HepG2 (cell line): Measurements from ENCODE around the gene CNP. TPM values are rescaled to one million over a fixed set of nuclear protein-coding genes. Genes with fewer than 3 reads are reported as not detected.

ENCODE experiments used
- AHDC1 ChIP-seq: sonication (generic); formaldehyde crosslinking; IDR thresholded peaks from 2 replicates; pipeline ENCODE4 v1.5.1; 2020; ENCODE audit warnings: mild to moderate bottlenecking, missing genetic modification reagents, borderline replicate concordance
- ATAD3A ChIP-seq: sonication (generic); formaldehyde crosslinking; IDR thresholded peaks from 2 replicates; pipeline ENCODE4 v1.4.0; 2020; ENCODE audit warnings: missing genetic modification reagents
- ATRX ChIP-seq: sonication (generic); formaldehyde crosslinking; IDR thresholded peaks from 2 replicates; pipeline ENCODE4 v1.4.0; 2020; ENCODE audit warnings: missing genetic modification reagents, borderline replicate concordance
- CBX5 ChIP-seq: sonication (generic); formaldehyde crosslinking; IDR thresholded peaks from 2 replicates; pipeline ENCODE4 v1.4.0; 2020; ENCODE audit warnings: missing genetic modification reagents, borderline replicate concordance
- CHD4 ChIP-seq: fragments of 200-600 bp; sonication (generic); IDR thresholded peaks from 2 replicates; pipeline ENCODE4 v1.7.0; 2017; ENCODE audit warnings: mild to moderate bottlenecking, low read length, borderline replicate concordance
- EHMT2 ChIP-seq: fragments of 200-600 bp; sonication (generic); IDR thresholded peaks from 2 replicates; pipeline ENCODE4 v1.7.0; 2017; ENCODE audit warnings: antibody characterized with exemption, low read depth, low read length, borderline replicate concordance
- MED1 ChIP-seq: sonication (generic); formaldehyde crosslinking; IDR thresholded peaks from 2 replicates; pipeline ENCODE4 v1.4.0; 2020; ENCODE audit warnings: missing genetic modification reagents
- RNF219 ChIP-seq: sonication (generic); formaldehyde crosslinking; IDR thresholded peaks from 2 replicates; pipeline ENCODE4 v1.5.0; 2020; ENCODE audit warnings: mild to moderate bottlenecking, missing genetic modification reagents
- SRSF4 ChIP-seq: fragments of 200-400 bp; formaldehyde crosslinking; IDR thresholded peaks from one replicate; pipeline ENCODE4 v1.6.1; 2018; ENCODE audit warnings: mild to moderate bottlenecking, low read depth, low read length, moderate library complexity; ENCODE audit not compliant: poor library complexity, severe bottlenecking
- SUZ12 ChIP-seq: fragments of 150-350 bp; IDR thresholded peaks from 2 replicates; pipeline ENCODE4 v1.6.1; 2014; ENCODE audit warnings: low read depth, low read length
- U2AF2 ChIP-seq: fragments of 200-400 bp; formaldehyde crosslinking; IDR thresholded peaks from 2 replicates; pipeline ENCODE4 v1.6.1; 2017; ENCODE audit warnings: low read depth, mild to moderate bottlenecking, low read length
- ZNF280B ChIP-seq: sonication (generic); formaldehyde crosslinking; IDR thresholded peaks from 2 replicates; pipeline ENCODE4 v1.5.0; 2020; ENCODE audit warnings: missing genetic modification reagents, mild to moderate bottlenecking, borderline replicate concordance
- ZNF691 ChIP-seq: sonication (generic); formaldehyde crosslinking; IDR thresholded peaks from 2 replicates; pipeline ENCODE4 v1.4.0; 2020; ENCODE audit warnings: missing genetic modification reagents, low read depth, mild to moderate bottlenecking, borderline replicate concordance
- polyA plus RNA-seq, 8 experiments: library from polyadenylated mRNA; depleted of rRNA in 3 of 8; stranded (reverse) in 7 of 8; unstranded in 1 of 8; fragments of >200 nt; fragmentation: Illumina TruSeq in 4 of 8; extraction: Trizol in 4 of 8; gene quantifications; 2 replicates each; pipeline versions ENCODE4 v1.2.1 to v1.2.3, GENCODE V29; 2011 to 2016; ENCODE audit warnings: low read depth in 4 of 8, missing spikeins in 1 of 8, mixed read lengths in 1 of 8; ENCODE audit not compliant: insufficient read depth in 1 of 8
- total RNA-seq, 5 experiments: library from RNA; depleted of rRNA; stranded (reverse); fragments of >200 nt; fragmentation: Illumina TruSeq; extraction: Trizol; gene quantifications; 2 replicates each; pipeline ENCODE4 v1.2.3, GENCODE V29; 2016; ENCODE audit warnings: low read depth in 1 of 5
- TF ChIP-seq, protein P1 (sequence below): sonication (generic); formaldehyde crosslinking; IDR thresholded peaks from 2 replicates; pipeline ENCODE4 v1.5.1; 2020; ENCODE audit warnings: mild to moderate bottlenecking, missing genetic modification reagents, moderate library complexity

The CNP gene
- total and polyA plus RNA-seq, 2 of the 13 experiments (the other 11 are each of a cell fraction or from before 2014, with no cell fraction given), result 97.2 to 161 TPM

DNA sequence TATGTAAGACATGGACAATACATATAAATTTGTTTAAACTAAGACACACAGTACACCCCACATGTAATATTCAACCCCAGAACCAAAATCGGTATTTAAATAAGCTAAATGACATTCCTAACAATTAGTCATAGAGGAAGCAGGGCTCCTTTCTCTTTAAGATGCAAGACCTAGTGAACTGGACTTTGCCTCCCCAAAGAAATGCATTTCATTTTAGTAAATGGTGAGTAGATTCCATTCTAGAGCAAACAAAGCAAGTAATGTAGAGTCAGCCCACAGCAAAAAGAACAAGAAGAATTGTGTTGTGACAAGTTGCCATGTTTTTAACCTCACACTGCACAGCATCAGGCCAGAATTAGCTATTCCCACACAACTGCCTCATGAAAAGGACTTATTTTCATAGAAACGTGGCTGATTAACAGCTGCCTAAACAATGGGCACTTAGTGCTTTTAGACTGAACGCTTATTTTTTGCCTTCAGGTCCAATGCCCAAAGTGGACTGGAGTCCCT is 36.3 kb downstream of the CNP start (continued):
- TF ChIP-seq RNF219, result no peak
- peak; percentile 42; the same call in 1 of the 2 replicates for TF ChIP-seq AHDC1 (CRISPR knock-in tag)
- no peak for TF ChIP-seq SRSF4
- 0 out of 2 replicates have a peak, but pooled peaks have one; percentile 53 for TF ChIP-seq EHMT2
- TF ChIP-seq CHD4, result peak; percentile 67; the same call in 1 of the 2 replicates
- no peak for TF ChIP-seq CBX5 (CRISPR knock-in tag)
- no peak for TF ChIP-seq ZNF280B (CRISPR knock-in tag)
- TF ChIP-seq SUZ12, result no peak
- no peak for TF ChIP-seq ATAD3A (CRISPR knock-in tag)
- no peak for TF ChIP-seq ZNF691 (CRISPR knock-in tag)
- TF ChIP-seq ATRX (CRISPR knock-in tag), result no peak
- TF ChIP-seq U2AF2, result no peak
- TF ChIP-seq MED1 (CRISPR knock-in tag), result no peak; the same call in 1 of the 2 replicates
- TF ChIP-seq, protein P1, sequence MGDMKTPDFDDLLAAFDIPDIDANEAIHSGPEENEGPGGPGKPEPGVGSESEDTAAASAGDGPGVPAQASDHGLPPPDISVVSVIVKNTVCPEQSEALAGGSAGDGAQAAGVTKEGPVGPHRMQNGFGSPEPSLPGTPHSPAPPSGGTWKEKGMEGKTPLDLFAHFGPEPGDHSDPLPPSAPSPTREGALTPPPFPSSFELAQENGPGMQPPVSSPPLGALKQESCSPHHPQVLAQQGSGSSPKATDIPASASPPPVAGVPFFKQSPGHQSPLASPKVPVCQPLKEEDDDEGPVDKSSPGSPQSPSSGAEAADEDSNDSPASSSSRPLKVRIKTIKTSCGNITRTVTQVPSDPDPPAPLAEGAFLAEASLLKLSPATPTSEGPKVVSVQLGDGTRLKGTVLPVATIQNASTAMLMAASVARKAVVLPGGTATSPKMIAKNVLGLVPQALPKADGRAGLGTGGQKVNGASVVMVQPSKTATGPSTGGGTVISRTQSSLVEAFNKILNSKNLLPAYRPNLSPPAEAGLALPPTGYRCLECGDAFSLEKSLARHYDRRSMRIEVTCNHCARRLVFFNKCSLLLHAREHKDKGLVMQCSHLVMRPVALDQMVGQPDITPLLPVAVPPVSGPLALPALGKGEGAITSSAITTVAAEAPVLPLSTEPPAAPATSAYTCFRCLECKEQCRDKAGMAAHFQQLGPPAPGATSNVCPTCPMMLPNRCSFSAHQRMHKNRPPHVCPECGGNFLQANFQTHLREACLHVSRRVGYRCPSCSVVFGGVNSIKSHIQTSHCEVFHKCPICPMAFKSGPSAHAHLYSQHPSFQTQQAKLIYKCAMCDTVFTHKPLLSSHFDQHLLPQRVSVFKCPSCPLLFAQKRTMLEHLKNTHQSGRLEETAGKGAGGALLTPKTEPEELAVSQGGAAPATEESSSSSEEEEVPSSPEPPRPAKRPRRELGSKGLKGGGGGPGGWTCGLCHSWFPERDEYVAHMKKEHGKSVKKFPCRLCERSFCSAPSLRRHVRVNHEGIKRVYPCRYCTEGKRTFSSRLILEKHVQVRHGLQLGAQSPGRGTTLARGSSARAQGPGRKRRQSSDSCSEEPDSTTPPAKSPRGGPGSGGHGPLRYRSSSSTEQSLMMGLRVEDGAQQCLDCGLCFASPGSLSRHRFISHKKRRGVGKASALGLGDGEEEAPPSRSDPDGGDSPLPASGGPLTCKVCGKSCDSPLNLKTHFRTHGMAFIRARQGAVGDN (CRISPR knock-in tag), result no peak
